HL-60/S4 (cell line): ENCODE data around the gene BNC2.
"Not testable (repeated sequence)": the region's sequence is repeated elsewhere in the genome, so short reads cannot be mapped to it uniquely, and the experiment has no call there.

Experiments
- in situ Hi-C: fragments of 300-500 bp; cut with MboI; formaldehyde crosslinking; loops from 2 replicates; pipeline ENCODE4 v1.14.3; 2022; ENCODE audit warnings: low sequenced_read_pairs

Gene BNC2

DNA sequence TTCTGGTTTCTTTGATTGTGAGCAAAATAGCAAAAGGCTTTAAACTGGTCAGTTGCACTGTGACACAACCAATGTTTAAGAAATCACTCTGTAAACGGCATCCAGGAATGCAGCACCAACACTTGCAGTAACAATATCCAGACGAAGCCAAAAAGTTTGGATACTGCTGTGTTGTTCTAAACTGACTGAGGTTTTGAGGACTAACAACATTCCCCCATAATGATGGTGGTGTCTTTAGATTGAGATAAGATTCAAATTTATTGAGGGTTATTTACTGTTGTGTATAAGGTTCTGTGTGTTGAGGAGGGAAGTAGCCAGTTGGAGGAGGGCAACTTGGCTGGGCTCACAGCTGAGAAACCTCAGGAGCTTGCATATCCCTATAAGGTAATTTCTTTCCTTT is 353.6 kb downstream of the BNC2 start:
- in situ Hi-C loops: no loop called here

DNA sequence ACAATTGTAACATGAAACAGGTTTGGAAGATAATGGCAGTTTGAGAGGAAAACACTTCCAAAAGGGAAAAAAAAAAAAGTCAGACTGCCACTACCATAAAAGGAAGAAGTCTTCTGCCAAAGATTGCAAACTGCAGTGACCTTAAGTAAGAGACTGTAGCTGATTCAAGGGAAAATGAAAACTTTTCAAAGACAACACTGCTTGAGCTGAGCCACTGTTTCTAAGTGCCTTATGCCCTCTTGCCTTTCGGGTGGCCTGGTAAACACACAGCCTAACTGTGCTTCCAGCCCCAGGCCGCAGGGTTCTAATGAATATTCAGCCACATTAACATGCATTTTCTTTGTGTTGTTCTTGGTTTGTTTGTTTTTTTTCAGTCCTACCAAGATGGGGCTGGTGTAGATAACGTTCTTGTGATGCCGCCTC is 354.6 kb downstream of the BNC2 start:
- in situ Hi-C loops: no loop called here

DNA sequence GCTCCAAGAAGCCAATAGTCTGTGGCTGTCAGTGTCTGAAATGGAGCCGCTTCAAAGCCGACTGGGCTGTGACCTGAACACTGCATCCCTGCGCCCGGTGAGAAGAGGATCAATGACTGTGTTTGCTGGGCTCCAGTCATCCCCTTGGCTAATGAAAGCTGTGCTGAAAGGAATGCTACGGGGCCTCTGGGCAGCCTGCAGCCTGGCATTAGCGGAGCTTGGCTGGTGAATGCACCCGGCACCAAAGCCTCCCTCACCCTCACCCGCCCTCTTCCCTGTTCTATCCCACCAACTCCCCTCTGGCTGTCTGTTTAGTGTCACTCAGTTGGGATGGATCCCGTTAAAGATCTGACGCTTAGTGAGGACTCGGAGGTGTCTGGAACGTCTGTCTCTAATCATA is 355.3 kb downstream of the BNC2 start:
- in situ Hi-C loops: no loop called here

DNA sequence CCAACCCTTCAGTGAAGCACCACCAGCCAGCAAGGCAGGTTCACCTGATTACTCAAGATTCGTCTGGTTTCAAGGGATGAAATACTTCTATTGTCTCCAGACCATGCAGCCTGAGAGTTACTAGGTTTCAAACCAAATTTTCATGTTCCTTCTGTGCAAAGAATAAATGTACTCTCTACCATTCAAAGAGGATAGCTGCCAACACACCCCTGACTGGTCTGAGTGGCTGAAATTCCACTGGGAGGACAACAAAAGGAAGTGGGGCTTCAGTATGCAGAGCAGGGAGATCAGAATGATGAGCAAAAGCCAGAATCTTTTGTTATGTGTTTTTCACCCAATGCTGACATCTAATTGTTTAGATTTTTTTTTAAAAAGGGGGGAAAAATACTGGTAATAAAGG is 356.3 kb downstream of the BNC2 start:
- in situ Hi-C loops: no loop called here

DNA sequence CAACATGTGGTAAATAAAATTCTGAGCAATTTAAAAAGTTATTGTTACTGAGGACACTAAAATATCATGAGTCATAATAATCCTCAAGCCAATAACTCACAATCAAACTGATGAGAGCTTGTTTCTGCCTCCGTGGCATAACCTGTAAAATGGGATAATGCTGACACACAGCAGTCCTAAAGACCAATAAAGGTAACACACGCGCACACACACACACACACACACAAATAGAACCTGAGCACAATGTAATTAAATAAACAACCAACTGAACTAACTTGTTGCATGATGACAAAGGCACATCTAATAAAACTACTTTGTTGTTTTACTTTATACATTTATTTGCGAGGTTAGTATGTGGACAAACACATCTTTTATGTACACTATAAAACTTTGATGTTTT is 358.2 kb downstream of the BNC2 start:
- in situ Hi-C loops: no loop called here

DNA sequence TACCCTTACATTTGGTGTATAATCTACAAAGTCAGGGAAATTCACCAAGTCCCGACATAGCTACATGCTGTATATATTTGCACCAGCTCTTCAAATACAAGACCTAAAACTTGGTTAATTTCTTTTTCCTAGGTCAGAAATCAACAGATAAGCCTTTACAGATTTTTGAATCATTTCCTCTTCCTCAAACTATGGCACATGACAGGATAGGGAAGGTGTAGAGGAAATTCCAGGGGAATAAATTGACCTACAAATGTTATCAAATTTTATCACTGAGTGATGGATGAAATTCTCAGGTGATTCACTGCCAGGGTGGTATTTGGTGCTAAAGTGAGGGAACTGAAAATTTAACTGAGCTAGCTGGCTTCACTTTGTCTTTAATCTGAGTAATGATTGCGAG is 360.0 kb downstream of the BNC2 start:
- in situ Hi-C loops: no loop called here

DNA sequence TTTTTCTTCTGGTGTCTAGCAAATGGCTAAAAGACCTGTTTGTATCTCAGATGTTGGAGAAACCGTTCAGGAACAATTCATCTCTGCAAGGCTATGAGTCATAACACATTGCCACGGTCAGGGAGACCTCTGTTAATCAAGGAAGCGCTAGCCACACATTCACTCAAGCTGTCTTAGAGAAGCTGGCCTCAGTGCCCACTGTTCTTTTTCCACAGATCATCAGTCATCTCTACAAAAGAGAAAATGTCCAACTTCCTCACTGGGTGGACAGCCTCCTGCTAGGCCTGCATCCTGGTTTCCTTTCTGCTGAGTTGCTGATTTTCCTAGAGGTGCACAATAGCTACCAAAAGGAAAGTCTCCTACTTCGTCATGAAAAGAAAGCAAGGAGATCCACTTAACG is 360.5 kb downstream of the BNC2 start:
- in situ Hi-C loops: no loop called here

DNA sequence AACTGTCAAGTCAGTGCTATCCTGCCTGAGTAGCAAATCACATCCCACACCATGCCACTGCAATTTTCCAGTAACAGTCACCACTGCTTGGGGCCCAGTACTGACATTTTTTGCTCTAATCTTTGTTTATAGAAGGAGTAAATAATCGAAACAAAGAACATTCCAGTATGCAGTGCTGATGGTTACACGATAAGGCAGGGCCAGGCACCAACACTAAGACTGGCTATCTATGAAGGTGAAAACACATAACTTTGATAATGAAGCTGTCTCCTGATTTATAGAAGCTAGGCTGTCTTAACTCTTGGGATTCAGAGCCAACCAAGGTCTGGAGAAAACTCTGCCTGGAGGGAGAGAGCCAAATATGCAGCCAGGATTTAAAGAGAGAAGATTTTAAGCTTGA is 365.3 kb downstream of the BNC2 start:
- in situ Hi-C loops: no loop called here

DNA sequence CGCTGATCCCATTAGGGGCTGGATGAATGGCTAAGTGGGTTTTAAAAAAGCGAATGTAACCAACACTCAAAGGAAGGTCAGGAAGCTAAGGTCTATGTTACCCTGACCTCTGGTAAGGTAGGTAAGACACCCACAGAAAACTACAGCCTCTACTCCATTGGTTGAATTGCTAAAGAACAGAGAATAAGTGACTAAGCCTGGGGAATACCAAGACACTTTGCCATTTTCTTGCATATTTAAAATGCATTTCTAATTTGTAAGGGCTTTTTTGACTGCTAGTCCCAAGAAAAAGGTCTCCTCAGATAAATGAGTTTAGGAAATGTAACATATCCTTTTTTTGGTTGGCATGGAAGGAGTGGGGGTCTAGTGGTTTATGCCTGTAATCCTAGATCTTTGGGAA is 368.7 kb downstream of the BNC2 start:
- in situ Hi-C loops: no loop called here

DNA sequence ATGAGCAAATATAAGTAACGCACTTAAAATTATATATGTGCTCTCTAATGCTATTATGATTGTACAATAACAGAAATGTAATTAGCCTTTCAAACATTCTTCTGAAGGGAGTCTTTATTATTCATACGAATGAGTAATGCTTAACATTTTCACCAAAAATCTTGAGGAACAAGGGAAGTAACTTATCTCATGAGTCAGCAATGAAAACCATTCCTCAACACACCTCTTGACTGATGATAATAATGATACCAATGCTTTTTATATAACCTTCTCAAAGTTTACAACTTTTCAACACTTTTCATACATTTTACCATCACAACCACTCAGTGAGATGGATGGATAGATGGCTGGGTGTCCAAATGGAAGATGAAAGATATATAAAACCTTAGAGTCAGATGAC is 369.3 kb downstream of the BNC2 start:
- in situ Hi-C loops: no loop called here

DNA sequence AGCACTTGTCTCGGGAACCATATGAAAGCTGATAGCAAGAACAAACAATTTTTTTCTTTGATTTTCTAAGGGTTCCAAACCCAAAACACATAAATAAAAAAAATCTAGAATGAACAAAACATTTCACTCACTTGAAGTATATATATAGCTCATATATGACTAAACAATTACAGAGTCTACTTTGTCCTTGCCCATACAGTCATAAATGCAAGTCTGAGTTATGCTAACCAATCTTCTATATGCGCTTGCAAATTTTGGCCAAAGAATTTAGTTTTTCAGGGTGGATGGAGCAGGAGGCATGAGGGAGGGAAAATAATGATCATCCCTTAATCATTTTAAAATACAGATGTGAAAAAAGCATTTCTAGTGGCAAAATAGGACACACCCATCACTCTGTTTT is 370.1 kb downstream of the BNC2 start:
- in situ Hi-C loops: no loop called here

DNA sequence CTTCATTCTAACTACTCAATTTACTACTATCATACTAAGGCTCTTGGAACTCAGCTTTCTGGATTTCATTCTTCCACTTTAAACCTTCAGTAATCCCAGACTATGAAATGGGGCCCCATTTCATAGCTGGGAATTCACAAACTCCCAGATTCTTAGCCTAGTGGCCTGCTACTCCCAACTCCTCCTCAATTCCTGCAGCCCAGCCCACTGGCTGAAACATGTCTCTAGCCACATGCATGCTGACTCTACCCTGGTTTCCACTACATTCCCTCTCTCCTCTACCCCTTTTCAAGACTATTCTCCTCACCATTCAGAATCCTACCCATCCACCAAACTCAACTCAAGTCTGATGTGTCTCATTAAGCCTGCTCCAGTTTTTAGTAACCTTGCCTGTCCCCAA is 370.6 kb downstream of the BNC2 start:
- in situ Hi-C loops: no loop called here

DNA sequence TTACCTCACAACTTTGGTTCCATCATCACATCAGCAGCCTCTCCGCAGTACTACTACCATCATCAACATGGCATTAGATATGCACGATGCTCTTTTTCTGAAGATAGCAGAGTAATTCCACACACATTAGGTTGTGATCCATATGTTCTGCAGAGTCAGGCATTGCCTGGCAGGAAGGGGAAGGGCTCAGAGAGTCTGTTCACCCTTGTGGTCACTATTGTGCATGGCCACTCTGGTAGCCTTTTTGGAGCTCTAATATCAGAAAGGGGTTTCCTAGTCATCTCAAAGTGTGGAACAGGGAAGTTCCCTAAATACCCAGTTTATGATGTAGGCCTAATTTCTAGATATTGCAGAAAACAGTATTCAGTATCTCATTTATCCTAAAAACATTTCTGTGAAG is 373.6 kb downstream of the BNC2 start:
- in situ Hi-C loops: no loop called here

DNA sequence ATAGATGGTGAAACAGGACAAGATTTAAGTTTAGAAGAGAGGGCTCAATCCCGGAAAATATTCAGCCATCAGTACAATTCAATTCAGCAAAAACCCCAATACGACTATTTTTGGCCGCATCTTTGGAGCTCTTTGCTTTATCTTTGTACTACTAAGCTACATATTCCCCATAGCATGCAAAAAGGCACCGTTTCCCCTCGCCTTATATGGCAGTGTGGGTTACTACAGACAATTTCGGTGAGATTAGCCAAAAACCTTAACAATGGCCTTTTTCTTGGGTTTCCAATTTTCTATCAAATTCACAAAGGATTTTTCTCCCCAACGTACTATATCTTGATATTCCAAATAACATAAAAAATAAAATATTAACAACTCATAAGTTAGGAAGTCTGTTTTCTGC is 382.6 kb downstream of the BNC2 start:
- in situ Hi-C loops: no loop called here

DNA sequence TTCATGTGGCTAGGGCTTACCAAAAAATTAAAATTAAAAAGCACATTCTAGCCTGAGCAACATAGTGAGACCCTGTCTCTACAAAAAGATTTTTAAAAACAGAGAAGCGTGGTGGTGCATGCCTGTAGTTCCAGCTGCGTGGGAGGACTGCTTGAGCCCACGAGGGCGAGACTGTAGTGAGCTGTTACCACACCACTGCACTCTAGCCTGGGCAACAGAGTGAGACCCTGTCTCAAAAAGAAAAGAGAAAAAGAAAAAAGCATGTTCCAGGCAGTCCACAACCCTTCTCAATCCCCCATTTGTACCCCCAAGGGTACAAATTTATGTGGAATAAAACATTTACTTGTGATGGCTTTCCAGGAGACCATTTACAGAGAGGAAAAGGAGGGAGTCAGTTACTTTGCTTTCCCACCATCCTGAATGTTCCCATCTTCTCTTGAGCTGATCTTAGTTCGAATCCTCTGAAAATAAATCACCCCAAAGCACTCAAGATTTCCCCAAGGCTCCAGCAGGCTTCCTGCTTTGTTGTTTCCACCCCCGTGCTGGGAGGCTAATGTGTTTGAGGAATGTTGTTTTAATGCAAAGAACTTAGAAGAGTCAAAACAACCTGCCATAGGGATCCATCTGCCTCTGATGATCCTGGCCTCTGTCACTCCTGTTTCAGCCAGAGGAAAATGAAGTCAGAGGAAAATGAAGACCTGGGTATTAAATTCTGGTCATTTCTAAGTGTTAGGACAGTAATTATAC is 384.7 kb downstream of the BNC2 start:
- in situ Hi-C loops: no loop called here

DNA sequence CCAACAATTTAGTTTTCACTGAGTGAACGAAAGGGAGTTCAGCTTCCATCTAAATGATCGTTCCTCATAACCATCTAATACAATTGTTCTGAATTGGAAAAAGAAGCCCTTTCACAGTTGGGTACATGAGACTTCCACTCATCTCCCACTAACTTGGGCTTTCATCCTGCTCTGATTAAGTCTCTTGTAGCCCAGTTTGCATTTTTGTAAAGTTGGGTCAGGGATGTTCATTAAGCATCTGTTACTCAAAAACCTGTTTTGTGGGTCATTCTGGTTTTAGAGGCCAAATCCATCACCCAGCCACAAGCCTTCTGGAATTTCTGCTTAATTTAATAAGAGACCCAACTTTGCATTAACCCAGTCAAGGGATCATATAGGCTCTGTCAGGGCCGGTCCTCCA is 385.3 kb downstream of the BNC2 start:
- in situ Hi-C loops: no loop called here

DNA sequence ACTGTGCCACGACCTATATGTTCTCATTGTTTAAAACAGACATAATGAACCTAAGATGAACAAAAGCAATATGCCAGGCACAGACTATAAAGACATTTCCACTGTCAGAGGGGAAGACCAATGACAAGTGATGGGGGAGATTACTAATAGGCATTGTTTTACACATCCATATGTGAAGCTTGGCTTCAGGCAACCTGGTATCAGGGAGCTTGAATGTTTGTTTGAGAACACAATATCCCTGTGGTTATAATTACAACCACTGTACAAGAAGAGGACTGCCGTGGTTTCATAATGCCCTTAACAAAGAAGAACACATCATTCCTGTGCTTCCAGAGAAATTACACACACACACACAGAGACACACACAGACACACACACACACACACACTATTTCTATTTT is 385.7 kb downstream of the BNC2 start:
- in situ Hi-C loops: no loop called here

DNA sequence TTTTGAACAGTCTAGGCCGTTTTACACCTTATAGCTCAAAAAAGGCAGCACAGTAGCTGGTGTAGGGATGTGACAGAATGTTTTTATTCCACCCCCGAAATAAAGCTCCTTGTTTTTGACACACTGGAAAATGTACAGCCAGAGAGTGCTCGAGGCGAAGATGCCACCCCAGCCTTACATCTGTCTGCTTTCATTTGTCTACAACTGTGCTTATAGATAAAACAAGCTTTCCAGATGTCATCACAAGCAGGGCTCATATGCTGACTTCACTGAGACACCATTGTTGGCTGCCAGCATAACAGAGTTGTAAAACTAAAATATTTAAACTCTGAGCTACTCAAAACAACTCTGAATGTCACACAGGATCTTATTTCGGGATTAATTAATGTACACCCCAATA is 386.3 kb downstream of the BNC2 start:
- in situ Hi-C loops: no loop called here

DNA sequence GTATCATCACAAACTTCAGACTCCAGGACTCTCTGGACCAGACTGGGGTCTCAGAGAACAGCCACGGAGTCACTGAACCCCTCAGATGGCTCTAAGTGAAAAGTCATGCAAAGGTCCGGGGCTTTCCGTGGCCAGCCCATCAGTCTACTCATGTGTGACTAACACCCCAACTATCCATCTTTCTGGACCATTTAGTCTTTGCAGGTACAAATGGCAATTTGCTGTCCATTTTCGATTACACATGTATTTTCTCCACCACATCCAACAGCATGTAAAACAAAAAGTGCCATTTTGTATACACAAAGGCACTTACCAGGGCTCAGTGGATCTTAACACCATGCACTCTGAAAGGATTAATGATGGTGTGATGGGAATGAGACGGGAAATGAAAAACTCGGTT is 387.7 kb downstream of the BNC2 start:
- in situ Hi-C loops: no loop called here

DNA sequence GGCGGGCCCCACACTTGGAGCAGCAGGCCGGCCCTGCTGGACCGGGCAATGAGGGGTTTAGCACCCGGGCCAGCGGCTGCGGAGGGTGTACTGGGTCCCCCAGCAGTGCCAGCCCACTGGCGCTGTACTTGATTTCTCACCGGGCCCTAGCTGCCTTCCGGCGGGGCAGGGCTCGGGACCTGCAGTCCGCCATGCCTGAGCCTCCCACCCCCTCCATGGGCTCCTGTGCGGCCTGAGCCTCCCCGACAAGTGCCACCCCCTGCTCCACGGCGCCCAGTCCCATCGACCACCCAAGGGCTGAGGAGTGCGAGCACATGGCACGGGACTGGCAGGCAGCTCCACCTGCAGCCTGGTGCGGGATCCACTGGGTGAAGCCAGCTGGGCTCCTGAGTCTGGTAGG is 389.9 kb downstream of the BNC2 start:
- in situ Hi-C loops: not testable (repeated sequence)

DNA sequence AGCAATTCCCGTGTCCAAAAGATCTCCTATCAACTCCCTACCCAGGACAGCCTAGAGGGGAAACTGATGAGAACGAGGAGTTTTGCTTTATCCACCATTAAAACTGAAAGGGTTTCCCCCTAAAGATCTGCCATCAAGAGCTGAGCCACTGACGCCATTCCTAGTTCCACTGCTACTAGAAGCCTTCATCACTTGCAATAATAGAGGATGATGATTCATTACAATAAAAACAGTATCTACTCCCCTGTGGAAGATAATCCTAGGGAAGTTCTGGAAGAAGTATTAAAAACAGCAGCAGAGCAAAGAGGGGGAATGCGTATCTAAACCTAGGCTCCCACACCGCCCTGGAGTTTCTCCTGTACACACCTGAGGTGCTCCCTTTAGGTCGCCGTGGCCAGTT is 394.5 kb downstream of the BNC2 start:
- in situ Hi-C loops: no loop called here

DNA sequence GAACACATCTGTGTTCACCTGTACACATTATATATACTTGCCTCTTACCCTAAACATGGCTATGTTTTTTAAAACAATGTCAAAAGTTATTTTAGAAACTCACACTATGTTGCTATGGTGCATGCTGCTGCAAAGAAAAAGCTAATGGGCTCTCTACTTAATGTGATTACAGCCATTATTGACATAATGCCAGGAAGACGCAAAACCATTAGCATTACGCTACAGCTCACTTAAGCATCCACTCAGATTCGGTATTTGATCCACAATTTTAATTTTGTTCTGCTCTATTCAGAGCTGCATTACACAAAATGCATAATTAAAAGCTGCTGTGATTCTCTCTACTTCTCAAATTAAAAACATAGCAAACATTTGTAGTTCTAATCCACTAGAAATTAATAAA is 395.2 kb downstream of the BNC2 start:
- in situ Hi-C loops: no loop called here

DNA sequence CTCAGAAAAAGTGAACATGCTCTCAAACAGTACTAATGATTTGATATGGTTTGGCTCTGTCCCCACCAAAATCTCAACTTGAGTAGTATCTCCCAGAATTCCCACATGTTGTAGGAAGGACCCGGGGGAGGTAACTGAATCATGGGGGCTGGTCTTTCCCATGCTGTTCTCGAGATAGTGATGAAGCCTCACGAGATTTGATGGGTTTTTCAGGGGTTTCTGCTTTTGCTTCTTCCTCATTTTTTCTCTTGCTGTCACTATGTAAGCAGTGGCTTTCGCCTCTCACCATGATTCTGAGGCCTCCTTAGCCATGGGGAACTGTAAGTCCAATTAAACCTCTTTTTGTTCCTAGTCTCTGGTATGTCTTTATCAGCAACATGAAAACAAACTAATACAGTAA is 401.3 kb downstream of the BNC2 start:
- in situ Hi-C loops: no loop called here
